SK-N-SH treated with all-trans-retinoic acid at 6 μM for 48 hours (cell line): ENCODE measurements around the gene AOPEP.

Source experiments
- ATAC-seq: fragments of 200-7000 bp; cut with Tn5 transposase; 3 replicates; pipeline ENCODE4 v1.9.1; 2020; ENCODE audit warnings: mild to moderate bottlenecking, moderate library complexity
- ARNTL ChIP-seq: fragments of 450-650 bp; formaldehyde crosslinking; IDR thresholded peaks from 2 replicates; pipeline ENCODE4 v1.5.0; 2020; ENCODE audit warnings: low read depth, mild to moderate bottlenecking, moderate library complexity, borderline replicate concordance
- BACH2 ChIP-seq: fragments of 250-450 bp; sonication (Bioruptor Pico); IDR thresholded peaks from 2 replicates; pipeline ENCODE4 v1.9.0; 2021; ENCODE audit warnings: mild to moderate bottlenecking, borderline replicate concordance
- ESRRG ChIP-seq: fragments of 250-450 bp; sonication (Bioruptor Pico); IDR thresholded peaks from 2 replicates; pipeline ENCODE4 v1.6.1; 2021; ENCODE audit warnings: mild to moderate bottlenecking
- GLIS3 ChIP-seq: fragments of 250-450 bp; sonication (Bioruptor Pico); IDR thresholded peaks from 2 replicates; pipeline ENCODE4 v1.5.0; 2020; ENCODE audit warnings: mild to moderate bottlenecking, moderate library complexity
- ISL1 ChIP-seq: fragments of 250-450 bp; sonication (Bioruptor Pico); IDR thresholded peaks from 2 replicates; pipeline ENCODE4 v2.1.2; 2022; ENCODE audit warnings: mild to moderate bottlenecking, moderate library complexity
- PPARA ChIP-seq: fragments of 250-450 bp; sonication (Bioruptor Pico); IDR thresholded peaks from 2 replicates; pipeline ENCODE4 v1.5.0; 2020; ENCODE audit warnings: mild to moderate bottlenecking, borderline replicate concordance
- RARB ChIP-seq: fragments of 250-450 bp; sonication (Bioruptor Pico); IDR thresholded peaks from 2 replicates; pipeline ENCODE4 v1.8.0; 2021; ENCODE audit warnings: mild to moderate bottlenecking, moderate library complexity
- SNAI2 ChIP-seq: fragments of 250-450 bp; sonication (Bioruptor Pico); IDR thresholded peaks from 2 replicates; pipeline ENCODE4 v1.5.0; 2020; ENCODE audit warnings: mild to moderate bottlenecking, moderate library complexity
- TCF4 ChIP-seq: fragments of 250-450 bp; sonication (Bioruptor Pico); IDR thresholded peaks from 2 replicates; pipeline ENCODE4 v1.8.0; 2021; ENCODE audit warnings: mild to moderate bottlenecking, moderate library complexity, borderline replicate concordance
- TOX ChIP-seq: fragments of 250-450 bp; sonication (Bioruptor Pico); IDR thresholded peaks from 2 replicates; pipeline ENCODE4 v1.8.0; 2021; ENCODE audit warnings: mild to moderate bottlenecking, moderate library complexity, borderline replicate concordance
- ZC3H10 ChIP-seq: fragments of 250-450 bp; sonication (Bioruptor Pico); IDR thresholded peaks from 2 replicates; pipeline ENCODE4 v1.5.1; 2021; ENCODE audit warnings: mild to moderate bottlenecking, moderate library complexity
- ZFP3 ChIP-seq: fragments of 250-450 bp; sonication (Bioruptor Pico); IDR thresholded peaks from 2 replicates; pipeline ENCODE4 v1.5.0; 2020; ENCODE audit warnings: mild to moderate bottlenecking, moderate library complexity
- ZFP30 ChIP-seq: fragments of 450-650 bp; formaldehyde crosslinking; IDR thresholded peaks from 2 replicates; pipeline ENCODE4 v1.5.0; 2022; ENCODE audit warnings: mild to moderate bottlenecking, moderate library complexity
- ZNF565 ChIP-seq: fragments of 450-650 bp; formaldehyde crosslinking; conservative IDR thresholded peaks from 2 replicates; pipeline ENCODE4 v1.5.0; 2020; ENCODE audit warnings: low read depth, mild to moderate bottlenecking, moderate library complexity
- ZNF70 ChIP-seq: fragments of 450-650 bp; formaldehyde crosslinking; IDR thresholded peaks from 2 replicates; pipeline ENCODE4 v1.5.0; 2020; ENCODE audit warnings: mild to moderate bottlenecking, moderate library complexity
- ZNF8 ChIP-seq: fragments of 450-650 bp; formaldehyde crosslinking; IDR thresholded peaks from 2 replicates; pipeline ENCODE4 v1.5.0; 2020; ENCODE audit warnings: mild to moderate bottlenecking, moderate library complexity
- TF ChIP-seq, protein P1 (sequence below): fragments of 250-450 bp; sonication (Bioruptor Pico); IDR thresholded peaks from 2 replicates; pipeline ENCODE4 v1.8.0; 2021; ENCODE audit warnings: low read depth, mild to moderate bottlenecking, moderate library complexity, borderline replicate concordance
- TF ChIP-seq, protein P2 (sequence below): fragments of 250-450 bp; sonication (Bioruptor Pico); IDR thresholded peaks from 2 replicates; pipeline ENCODE4 v1.5.1; 2020; ENCODE audit warnings: low read depth, mild to moderate bottlenecking, moderate library complexity
- TF ChIP-seq, protein P3 (sequence below): fragments of 250-450 bp; sonication (Bioruptor Pico); IDR thresholded peaks from 2 replicates; pipeline ENCODE4 v1.5.1; 2021; ENCODE audit warnings: mild to moderate bottlenecking, moderate library complexity

AOPEP gene

DNA sequence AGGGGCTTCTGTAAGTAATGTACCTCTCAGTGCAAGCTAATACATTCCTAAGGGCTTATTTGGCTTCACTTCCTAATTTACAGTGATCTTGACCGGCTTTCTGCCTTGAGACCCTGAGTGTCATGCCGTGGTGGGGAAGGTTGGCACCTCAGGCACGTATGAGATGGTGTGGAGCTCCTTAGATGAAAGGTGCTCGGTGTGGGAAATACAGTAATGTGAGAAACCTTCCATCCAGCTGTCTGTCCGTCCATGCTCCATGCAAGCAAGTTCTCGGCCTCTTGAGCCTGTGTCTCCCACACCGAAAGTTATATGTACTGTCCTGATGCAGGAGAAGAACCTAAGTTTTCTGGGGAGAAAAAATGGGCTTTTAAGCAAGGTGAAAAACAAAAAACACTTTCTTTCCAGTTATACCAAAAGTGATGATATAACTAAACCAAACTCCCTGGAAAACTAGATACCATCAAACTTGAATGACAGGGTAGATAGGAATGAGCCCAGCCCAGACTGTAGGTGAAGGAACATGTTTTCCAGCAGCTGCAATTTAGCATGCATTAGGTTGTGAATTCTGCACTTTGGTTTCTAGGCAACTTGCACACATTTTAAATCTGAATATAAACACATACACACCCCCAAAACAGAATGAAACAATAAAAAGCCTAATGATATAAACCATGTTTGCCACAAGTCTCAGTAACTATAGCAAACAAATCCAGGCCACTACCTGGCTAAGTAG, 311.5 kb downstream of the AOPEP start:
- peak; percentile 21; the same call in 1 of the 3 replicates for ATAC-seq
- no peak for TF ChIP-seq GLIS3 (CRISPR knock-in tag)

DNA sequence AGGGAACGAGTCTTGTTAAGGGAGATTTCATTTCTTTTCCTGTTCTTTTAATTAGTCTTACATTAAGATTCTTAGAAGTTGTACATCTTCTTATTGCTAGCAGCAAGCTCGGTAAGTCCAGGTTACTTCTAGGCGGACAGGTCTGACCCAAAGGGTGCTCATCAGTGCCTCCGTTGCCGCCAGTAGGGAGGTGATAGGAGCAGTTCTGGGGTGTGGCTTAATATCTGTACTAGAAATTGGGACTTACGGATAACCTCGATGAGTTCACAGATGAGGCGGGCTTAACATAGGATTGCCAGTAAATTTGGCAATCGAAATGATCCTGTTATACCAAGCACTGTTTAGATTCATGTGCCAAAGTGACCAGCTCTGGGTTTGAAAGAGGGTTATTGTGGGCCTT, 312.2 kb downstream of the AOPEP start:
- no peak for TF ChIP-seq ZNF70 (CRISPR knock-in tag)
- TF ChIP-seq, protein P1, sequence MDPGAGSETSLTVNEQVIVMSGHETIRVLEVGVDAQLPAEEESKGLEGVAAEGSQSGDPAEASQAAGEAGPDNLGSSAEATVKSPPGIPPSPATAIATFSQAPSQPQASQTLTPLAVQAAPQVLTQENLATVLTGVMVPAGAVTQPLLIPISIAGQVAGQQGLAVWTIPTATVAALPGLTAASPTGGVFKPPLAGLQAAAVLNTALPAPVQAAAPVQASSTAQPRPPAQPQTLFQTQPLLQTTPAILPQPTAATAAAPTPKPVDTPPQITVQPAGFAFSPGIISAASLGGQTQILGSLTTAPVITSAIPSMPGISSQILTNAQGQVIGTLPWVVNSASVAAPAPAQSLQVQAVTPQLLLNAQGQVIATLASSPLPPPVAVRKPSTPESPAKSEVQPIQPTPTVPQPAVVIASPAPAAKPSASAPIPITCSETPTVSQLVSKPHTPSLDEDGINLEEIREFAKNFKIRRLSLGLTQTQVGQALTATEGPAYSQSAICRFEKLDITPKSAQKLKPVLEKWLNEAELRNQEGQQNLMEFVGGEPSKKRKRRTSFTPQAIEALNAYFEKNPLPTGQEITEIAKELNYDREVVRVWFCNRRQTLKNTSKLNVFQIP (CRISPR knock-in tag) = no peak
- no peak for TF ChIP-seq ARNTL (CRISPR knock-in tag)
- no peak for TF ChIP-seq TCF4 (CRISPR knock-in tag)
- TF ChIP-seq ZFP30 (CRISPR knock-in tag) = no peak
- no peak for TF ChIP-seq RARB
- TF ChIP-seq, protein P2, sequence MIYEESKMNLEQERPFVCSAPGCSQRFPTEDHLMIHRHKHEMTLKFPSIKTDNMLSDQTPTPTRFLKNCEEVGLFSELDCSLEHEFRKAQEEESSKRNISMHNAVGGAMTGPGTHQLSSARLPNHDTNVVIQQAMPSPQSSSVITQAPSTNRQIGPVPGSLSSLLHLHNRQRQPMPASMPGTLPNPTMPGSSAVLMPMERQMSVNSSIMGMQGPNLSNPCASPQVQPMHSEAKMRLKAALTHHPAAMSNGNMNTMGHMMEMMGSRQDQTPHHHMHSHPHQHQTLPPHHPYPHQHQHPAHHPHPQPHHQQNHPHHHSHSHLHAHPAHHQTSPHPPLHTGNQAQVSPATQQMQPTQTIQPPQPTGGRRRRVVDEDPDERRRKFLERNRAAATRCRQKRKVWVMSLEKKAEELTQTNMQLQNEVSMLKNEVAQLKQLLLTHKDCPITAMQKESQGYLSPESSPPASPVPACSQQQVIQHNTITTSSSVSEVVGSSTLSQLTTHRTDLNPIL (CRISPR knock-in tag) = no peak
- TF ChIP-seq TOX (CRISPR knock-in tag) = no peak
- no peak for TF ChIP-seq PPARA
- TF ChIP-seq ESRRG (CRISPR knock-in tag) = no peak
- TF ChIP-seq GLIS3 (CRISPR knock-in tag) = no peak
- ATAC-seq = no peak

DNA sequence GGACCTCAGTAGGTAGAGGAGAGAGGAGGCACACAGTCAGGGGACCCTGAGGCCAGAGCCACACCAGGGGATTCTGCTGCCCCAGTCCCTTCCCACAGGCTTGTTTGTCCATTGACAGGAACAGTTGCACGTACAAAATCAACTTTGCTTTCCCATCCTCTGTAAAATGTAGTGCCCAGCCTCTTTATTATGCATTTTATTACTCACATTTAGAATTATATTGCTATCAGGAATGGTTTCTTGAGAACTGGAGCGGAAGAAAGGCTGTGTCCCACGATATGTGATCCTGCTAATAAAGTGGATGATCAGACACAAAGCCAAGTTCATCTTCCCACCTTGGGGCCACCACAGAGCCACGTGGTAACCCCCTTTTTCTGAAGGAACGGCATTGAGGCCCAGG, 313.6 kb downstream of the AOPEP start:
- ATAC-seq = no peak
- TF ChIP-seq, protein P1 (CRISPR knock-in tag) = no peak

DNA sequence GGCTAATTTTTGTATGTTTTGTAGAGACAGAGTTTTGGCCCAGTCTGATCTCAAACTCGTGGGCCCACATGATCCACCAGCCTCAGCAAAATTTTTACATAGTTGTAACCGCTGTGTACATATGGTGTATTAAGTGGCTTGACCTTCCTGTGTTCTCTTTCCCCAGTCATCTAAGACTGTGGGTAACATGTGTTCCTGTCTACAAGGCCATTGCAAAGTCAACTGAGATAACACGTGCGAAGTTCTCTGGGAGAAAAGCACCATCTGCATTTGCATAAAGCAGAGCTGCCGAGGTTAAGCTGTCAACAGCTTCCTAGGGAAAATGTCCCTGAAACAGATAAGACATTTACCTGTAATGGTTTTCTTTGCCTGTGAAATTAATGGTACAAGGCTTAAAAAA, 317.3 kb downstream of the AOPEP start:
- ATAC-seq = no peak

DNA sequence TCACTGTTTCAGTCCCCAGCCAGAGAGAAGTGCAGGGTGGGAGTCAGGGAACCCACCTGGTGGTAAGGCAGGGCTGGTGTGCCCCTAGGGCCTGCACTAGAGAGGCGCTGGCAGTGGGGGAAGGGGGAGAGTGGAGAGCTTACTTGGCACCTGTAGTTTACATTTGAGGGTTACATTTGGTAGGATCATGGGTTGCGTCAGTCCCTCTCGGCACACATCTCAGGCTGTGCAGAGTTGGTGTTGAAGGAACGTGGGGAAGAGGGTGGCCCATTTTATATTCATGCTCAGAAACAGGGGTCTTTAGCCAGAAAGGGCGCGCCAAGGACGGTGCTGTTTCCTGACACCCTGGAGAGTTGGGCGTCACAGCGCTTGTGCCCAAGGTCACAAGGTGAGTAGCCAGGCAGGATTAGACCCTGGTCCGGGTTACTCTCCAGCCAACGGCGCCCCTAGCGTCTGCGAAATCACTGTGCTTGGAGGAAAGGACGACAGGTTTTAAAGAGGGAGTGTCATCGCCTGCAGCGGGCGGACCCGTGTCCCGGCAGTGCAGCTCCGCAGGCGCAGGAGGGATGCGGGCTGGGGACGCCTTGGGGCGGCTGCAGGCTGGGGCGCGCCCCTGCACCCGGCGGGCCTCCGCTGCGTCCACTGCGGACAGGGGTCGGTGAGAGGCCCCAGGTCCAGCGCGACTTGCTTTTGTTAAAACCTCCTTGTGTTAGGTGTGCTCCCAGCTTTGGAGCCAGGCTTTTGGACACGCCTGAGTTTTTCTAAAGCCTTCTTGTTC, 318.4 kb downstream of the AOPEP start:
- ATAC-seq = no peak
- TF ChIP-seq, protein P1 (CRISPR knock-in tag) = no peak
- TF ChIP-seq TCF4 (CRISPR knock-in tag) = no peak
- TF ChIP-seq ISL1 (CRISPR knock-in tag) = no peak
- TF ChIP-seq, protein P3, sequence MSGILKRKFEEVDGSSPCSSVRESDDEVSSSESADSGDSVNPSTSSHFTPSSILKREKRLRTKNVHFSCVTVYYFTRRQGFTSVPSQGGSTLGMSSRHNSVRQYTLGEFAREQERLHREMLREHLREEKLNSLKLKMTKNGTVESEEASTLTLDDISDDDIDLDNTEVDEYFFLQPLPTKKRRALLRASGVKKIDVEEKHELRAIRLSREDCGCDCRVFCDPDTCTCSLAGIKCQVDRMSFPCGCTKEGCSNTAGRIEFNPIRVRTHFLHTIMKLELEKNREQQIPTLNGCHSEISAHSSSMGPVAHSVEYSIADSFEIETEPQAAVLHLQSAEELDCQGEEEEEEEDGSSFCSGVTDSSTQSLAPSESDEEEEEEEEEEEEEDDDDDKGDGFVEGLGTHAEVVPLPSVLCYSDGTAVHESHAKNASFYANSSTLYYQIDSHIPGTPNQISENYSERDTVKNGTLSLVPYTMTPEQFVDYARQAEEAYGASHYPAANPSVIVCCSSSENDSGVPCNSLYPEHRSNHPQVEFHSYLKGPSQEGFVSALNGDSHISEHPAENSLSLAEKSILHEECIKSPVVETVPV = no peak
- TF ChIP-seq ZNF565 = no peak
- TF ChIP-seq BACH2 (CRISPR knock-in tag) = no peak
- TF ChIP-seq, protein P2 (CRISPR knock-in tag) = no peak
- TF ChIP-seq ZNF8 = no peak
- no peak for TF ChIP-seq RARB
- TF ChIP-seq PPARA = no peak
- no peak for TF ChIP-seq SNAI2 (CRISPR knock-in tag)
- TF ChIP-seq GLIS3 (CRISPR knock-in tag) = no peak
- TF ChIP-seq ESRRG (CRISPR knock-in tag) = no peak
- no peak for TF ChIP-seq ZC3H10 (CRISPR knock-in tag)

More for the DNA sequence above, 317.3 kb downstream of the AOPEP start:
- TF ChIP-seq RARB (no peak), PPARA (no peak), ZNF70 (CRISPR knock-in tag) (no peak), ZFP3 (CRISPR knock-in tag) (no peak), ZNF8 (no peak)
- TF ChIP-seq, protein P1 (CRISPR knock-in tag) = no peak
